ENCODE data around the gene USP50. TPM values are rescaled to one million over a fixed set of nuclear protein-coding genes. Genes with fewer than 3 reads are reported as not detected.

USP50 gene
- total RNA-seq, 1 donor from 2014 or later, result not detected

DNA sequence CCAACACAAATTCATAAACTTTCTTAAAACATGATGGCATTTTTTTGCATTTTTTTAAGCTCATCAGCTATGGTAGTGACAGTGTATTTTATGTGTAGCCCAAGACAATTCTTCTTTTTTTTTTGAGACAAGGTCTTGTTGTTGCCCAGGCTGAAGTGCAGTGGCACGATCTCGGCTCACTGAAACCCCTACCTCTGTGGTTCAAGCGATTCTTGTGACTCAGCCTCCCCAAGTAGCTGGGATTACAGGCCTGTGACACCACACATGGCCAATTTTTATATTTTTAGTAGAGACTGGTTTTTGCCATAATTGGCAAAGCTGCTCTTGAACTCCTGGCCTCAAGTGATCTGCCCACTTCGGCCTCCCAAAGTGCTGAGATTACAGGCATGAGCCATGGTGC, 17.3 kb upstream of the USP50 start:
- H3K27ac ChIP-seq, result no peak overlapping the region
- H3K79me2 ChIP-seq (ENCODE audit: low read depth), result no peaks in the 10 kb centered on the region
- H3K4me3 ChIP-seq, result no peak overlapping the region
- no peaks in the 10 kb centered on the region for H3K9me3 ChIP-seq (ENCODE audit: low read depth)
- TF ChIP-seq, protein P1, sequence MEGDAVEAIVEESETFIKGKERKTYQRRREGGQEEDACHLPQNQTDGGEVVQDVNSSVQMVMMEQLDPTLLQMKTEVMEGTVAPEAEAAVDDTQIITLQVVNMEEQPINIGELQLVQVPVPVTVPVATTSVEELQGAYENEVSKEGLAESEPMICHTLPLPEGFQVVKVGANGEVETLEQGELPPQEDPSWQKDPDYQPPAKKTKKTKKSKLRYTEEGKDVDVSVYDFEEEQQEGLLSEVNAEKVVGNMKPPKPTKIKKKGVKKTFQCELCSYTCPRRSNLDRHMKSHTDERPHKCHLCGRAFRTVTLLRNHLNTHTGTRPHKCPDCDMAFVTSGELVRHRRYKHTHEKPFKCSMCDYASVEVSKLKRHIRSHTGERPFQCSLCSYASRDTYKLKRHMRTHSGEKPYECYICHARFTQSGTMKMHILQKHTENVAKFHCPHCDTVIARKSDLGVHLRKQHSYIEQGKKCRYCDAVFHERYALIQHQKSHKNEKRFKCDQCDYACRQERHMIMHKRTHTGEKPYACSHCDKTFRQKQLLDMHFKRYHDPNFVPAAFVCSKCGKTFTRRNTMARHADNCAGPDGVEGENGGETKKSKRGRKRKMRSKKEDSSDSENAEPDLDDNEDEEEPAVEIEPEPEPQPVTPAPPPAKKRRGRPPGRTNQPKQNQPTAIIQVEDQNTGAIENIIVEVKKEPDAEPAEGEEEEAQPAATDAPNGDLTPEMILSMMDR (IDR thresholded peaks at IDR 0.05), result no peak
- TF ChIP-seq EZH2phosphoT487 (IDR thresholded peaks at IDR 0.05), result no peak
- TF ChIP-seq EZH2 (IDR thresholded peaks at IDR 0.05), result no peak
- H3K36me3 Mint-ChIP-seq, result peaks cover 10% of the 10 kb centered on the region
- no peak for DNase-seq (ENCODE audit: low spot score)
- no peaks in the 10 kb centered on the region for H3K27me3 ChIP-seq
- H3K4me1 ChIP-seq, result no peaks in the 10 kb centered on the region
- no peak overlapping the region for H2AFZ ChIP-seq (replicated peaks)
- H3K9me3 Mint-ChIP-seq, result no peaks in the 10 kb centered on the region
- no peak overlapping the region for H3K4me3 Mint-ChIP-seq
- H3K27ac Mint-ChIP-seq, result no peak overlapping the region
- no peaks in the 10 kb centered on the region for H3K27me3 Mint-ChIP-seq (ENCODE audit: insufficient read depth, low read depth)
- no peaks in the 10 kb centered on the region for H4K20me1 ChIP-seq (ENCODE audit: low read depth)
- H3F3A ChIP-seq (ENCODE audit: low read depth), result no peaks in the 10 kb centered on the region
- no peak overlapping the region for H3K4me2 ChIP-seq
- no peaks in the 10 kb centered on the region for H3K36me3 ChIP-seq
- H3K4me1 Mint-ChIP-seq, result no peaks in the 10 kb centered on the region
- no peak overlapping the region for H3K9ac ChIP-seq

- no peak overlapping the region for H3K4me2 ChIP-seq
- Mint-ChIP-seq H3K9me3 (no peaks in the 10 kb centered on the region), H3K27ac (no peak overlapping the region), H3K36me3 (peaks cover 8% of the 10 kb centered on the region), H3K27me3 (ENCODE audit: insufficient read depth, low read depth) (no peaks in the 10 kb centered on the region), H3K4me3 (no peak overlapping the region), H3K4me1 (no peaks in the 10 kb centered on the region)
- no peak overlapping the region for H3K4me3 ChIP-seq
- no peak for DNase-seq (ENCODE audit: low spot score)
- H3K79me2 ChIP-seq (ENCODE audit: low read depth), result no peaks in the 10 kb centered on the region
- H3K9me3 ChIP-seq (ENCODE audit: low read depth), result no peaks in the 10 kb centered on the region
- H4K20me1 ChIP-seq (ENCODE audit: low read depth), result no peaks in the 10 kb centered on the region
- H3K27me3 ChIP-seq, result no peaks in the 10 kb centered on the region
- TF ChIP-seq EZH2 (IDR thresholded peaks at IDR 0.05) (no peak), EZH2phosphoT487 (IDR thresholded peaks at IDR 0.05) (no peak)
- TF ChIP-seq, protein P1 (IDR thresholded peaks at IDR 0.05), result no peak
- no peak overlapping the region for H3K27ac ChIP-seq
- no peaks in the 10 kb centered on the region for H3F3A ChIP-seq (ENCODE audit: low read depth)
- H2AFZ ChIP-seq (replicated peaks), result no peak overlapping the region
- H3K4me1 ChIP-seq, result no peaks in the 10 kb centered on the region
- H3K36me3 ChIP-seq, result no peaks in the 10 kb centered on the region
- H3K9ac ChIP-seq, result no peak overlapping the region
Observed at GRCh38 chr15:50562735-50563640, 16.5 kb upstream of the USP50 start.

DNA sequence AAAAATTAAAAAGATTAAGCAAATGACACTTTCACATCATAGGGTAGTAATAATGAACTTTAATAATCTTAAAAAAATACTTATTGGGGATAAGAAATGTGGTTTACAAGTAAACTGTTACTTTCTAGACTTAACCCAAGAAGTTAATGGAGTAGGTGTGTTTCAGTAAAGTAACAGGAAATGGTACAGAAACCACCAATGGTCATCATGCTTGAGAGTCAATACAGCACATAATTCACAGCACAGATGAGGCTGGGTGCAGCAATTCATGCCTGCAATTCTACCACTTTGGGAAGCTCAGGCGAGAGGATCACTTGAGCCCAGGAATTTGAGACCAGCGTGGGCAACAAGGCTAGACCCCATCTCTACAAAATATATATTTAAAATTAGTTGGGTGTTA, 11.5 kb upstream of the USP50 start:
- Histone ChIP-seq H4K20me1 (ENCODE audit: low read depth) (no peaks in the 10 kb centered on the region), H3K36me3 (no peaks in the 10 kb centered on the region), H3K9me3 (ENCODE audit: low read depth) (no peaks in the 10 kb centered on the region), H3K4me1 (no peaks in the 10 kb centered on the region), H3K27ac (no peak overlapping the region), H3K79me2 (ENCODE audit: low read depth) (no peaks in the 10 kb centered on the region), H3K9ac (no peak overlapping the region), H3F3A (ENCODE audit: low read depth) (no peaks in the 10 kb centered on the region), H3K4me3 (no peak overlapping the region), H2AFZ (replicated peaks) (no peak overlapping the region), H3K4me2 (no peak overlapping the region), H3K27me3 (no peaks in the 10 kb centered on the region)
- Mint-ChIP-seq H3K27ac (no peak overlapping the region), H3K4me1 (no peaks in the 10 kb centered on the region), H3K36me3 (peaks cover 7% of the 10 kb centered on the region), H3K9me3 (no peaks in the 10 kb centered on the region), H3K4me3 (no peak overlapping the region), H3K27me3 (ENCODE audit: insufficient read depth, low read depth) (no peaks in the 10 kb centered on the region)
- no peak for DNase-seq (ENCODE audit: low spot score)
- TF ChIP-seq EZH2phosphoT487 (IDR thresholded peaks at IDR 0.05) (no peak), EZH2 (IDR thresholded peaks at IDR 0.05) (no peak)
- TF ChIP-seq, protein P1 (IDR thresholded peaks at IDR 0.05), result no peak
